Testis (tissue), 3 donors: Measurements from ENCODE around the gene LUZP4. TPM values are rescaled to one million over a fixed set of nuclear protein-coding genes. Genes with fewer than 3 reads are reported as not detected.
"Not testable (repeated sequence)": the region's sequence is repeated elsewhere in the genome, so short reads cannot be mapped to it uniquely, and the experiment has no call there.

Source experiments
- DNase-seq: peaks from one replicate; pipeline ENCODE4 v3.0.0-alpha.2; 2019
- H3K27ac ChIP-seq, 2 donors: fragments of 200-600 bp; sonication (generic); one replicate each; pipeline ENCODE4 v1.5.1; 2019
- H3K27me3 ChIP-seq: fragments of 200-600 bp; sonication (generic); one replicate; pipeline ENCODE4 v1.5.1; 2019
- H3K36me3 ChIP-seq: fragments of 200-600 bp; sonication (generic); one replicate; pipeline ENCODE4 v1.5.1; 2017; ENCODE audit warnings: low read depth; ENCODE audit errors: missing control alignments
- H3K4me1 ChIP-seq: fragments of 200-600 bp; sonication (generic); one replicate; pipeline ENCODE4 v1.5.1; 2019
- H3K4me3 ChIP-seq, 2 donors: fragments of 200-600 bp; sonication (generic); one replicate each; pipeline ENCODE4 v1.5.1; 2017 to 2019
- H3K9me3 ChIP-seq: fragments of 200-600 bp; sonication (generic); one replicate; pipeline ENCODE4 v1.5.1; 2017
- CTCF ChIP-seq, 3 experiments: fragments of 450-650 bp in 2 of 3; fragments of 200-600 bp in 1 of 3; sonication (generic) in 1 of 3; IDR thresholded peaks; one replicate each; pipeline ENCODE4 v1.5.1; 2016 to 2019; ENCODE audit warnings: antibody characterized with exemption in 3 of 3, mild to moderate bottlenecking in 2 of 3, moderate library complexity in 1 of 3
- POLR2A ChIP-seq: fragments of 450-650 bp; IDR thresholded peaks from one replicate; pipeline ENCODE4 v1.6.1; 2017; ENCODE audit warnings: antibody characterized with exemption, mild to moderate bottlenecking, moderate library complexity
- WGBS, 2 donors: methylation state at CpG; one replicate each; pipeline ENCODE4 v1.1.5; 2018; 5-methylcytosine and 5-hydroxymethylcytosine counted together
- intact Hi-C: fragments of 100-400 bp; cut with DNase I; formaldehyde crosslinking; loops from one replicate; pipeline ENCODE4 v1.15.1; 2023; ENCODE audit warnings: low total_unique reads
- polyA plus RNA-seq: library from polyadenylated mRNA; stranded (reverse); fragments of 350-450 nt; fragmentation: Illumina TruSeq; extraction: RNeasy Lipid Tissue Mini Kit (QIAGEN cat#74804); gene quantifications from one replicate; pipeline ENCODE4 v1.2.3, GENCODE V29; 2014; ENCODE audit warnings: low read depth, low replicate concordance; ENCODE audit not compliant: insufficient read depth
- total RNA-seq, 2 donors: library from RNA; depleted of rRNA; stranded (reverse); fragments of >200 nt; gene quantifications; one replicate each; pipeline ENCODE4 v1.2.3, GENCODE V29; 2016

Gene LUZP4
- total and polyA plus RNA-seq, 3 donors from 2014 or later, result 9.4 to 13.7 (median 11.2) TPM

DNA sequence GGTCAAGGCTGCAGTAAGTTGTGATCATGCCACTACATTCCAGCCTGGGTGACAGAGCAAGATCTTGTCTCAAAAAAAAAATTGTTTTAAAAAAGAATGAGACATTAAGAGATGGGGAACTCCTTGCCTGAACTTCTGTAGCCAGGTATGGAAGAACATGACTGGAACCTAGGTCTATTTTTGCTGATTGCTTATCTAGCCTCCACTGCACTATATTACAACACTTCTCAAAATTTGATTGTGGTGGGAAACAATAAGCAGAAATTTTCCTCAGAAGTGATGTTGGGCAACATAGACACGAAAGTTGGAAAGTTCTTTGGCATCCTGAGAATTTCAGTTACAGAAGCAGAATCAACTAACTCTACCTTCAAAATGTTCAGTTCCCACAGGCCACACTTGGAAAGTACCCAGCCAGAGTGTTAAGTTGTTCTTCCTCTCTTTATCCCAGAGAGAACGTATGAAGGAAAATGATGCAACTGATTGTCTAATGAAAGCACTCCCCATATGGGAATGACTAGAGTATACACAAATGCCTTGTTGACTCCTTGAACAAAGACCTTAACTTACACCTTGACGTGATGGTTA, 50.0 kb downstream of the LUZP4 start:
- intact Hi-C loops, result loop anchor here (10.0 kb wide), 1 partner anchor 295 kb away; no protein-coding TSS in a partner anchor
- no peaks in the 10 kb centered on the region for H3K36me3 ChIP-seq
- no peaks in the 10 kb centered on the region for H3K27me3 ChIP-seq
- no peak overlapping the region for H3K27ac ChIP-seq
- no peaks in the 10 kb centered on the region for H3K9me3 ChIP-seq
- WGBS, 2 donors, result 48 to 82% methylated on average over 3 of the region's 3 CpGs
- no peak overlapping the region for H3K4me3 ChIP-seq
- no peak for TF ChIP-seq CTCF (IDR thresholded peaks at IDR 0.05)
- no peak for TF ChIP-seq POLR2A
- no peaks in the 10 kb centered on the region for H3K4me1 ChIP-seq
- DNase-seq, result no peak

DNA sequence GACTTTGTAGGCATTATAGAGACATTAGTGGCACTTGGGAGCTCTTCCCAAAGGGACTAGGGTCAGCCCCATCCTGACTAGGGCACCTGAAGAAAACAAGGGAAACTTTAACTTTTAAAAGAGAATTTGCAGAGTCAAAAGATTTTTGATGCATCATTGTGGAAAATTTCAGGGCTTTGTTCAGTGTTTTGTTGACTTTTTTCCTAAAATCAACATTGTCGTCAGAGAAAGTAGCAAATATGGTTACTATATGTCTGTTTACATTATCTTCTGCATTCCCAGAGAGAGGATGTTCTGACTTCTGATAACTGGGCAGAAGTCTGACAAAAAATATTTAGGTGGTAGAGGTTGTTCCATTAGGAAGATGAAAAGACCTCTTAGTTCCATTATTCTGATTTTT, 51.9 kb downstream of the LUZP4 start:
- DNase-seq, result no peak
- TF ChIP-seq CTCF (IDR thresholded peaks at IDR 0.05), result no peak
- TF ChIP-seq POLR2A, result no peak
- Histone ChIP-seq H3K4me1 (no peaks in the 10 kb centered on the region), H3K27me3 (no peaks in the 10 kb centered on the region), H3K9me3 (no peaks in the 10 kb centered on the region), H3K4me3 (no peak overlapping the region), H3K36me3 (no peaks in the 10 kb centered on the region), H3K27ac (no peak overlapping the region)
- WGBS, 2 donors, result 56 to 65% methylated on average over 1 of the region's 1 CpG
- intact Hi-C loops, result no loop called here

DNA sequence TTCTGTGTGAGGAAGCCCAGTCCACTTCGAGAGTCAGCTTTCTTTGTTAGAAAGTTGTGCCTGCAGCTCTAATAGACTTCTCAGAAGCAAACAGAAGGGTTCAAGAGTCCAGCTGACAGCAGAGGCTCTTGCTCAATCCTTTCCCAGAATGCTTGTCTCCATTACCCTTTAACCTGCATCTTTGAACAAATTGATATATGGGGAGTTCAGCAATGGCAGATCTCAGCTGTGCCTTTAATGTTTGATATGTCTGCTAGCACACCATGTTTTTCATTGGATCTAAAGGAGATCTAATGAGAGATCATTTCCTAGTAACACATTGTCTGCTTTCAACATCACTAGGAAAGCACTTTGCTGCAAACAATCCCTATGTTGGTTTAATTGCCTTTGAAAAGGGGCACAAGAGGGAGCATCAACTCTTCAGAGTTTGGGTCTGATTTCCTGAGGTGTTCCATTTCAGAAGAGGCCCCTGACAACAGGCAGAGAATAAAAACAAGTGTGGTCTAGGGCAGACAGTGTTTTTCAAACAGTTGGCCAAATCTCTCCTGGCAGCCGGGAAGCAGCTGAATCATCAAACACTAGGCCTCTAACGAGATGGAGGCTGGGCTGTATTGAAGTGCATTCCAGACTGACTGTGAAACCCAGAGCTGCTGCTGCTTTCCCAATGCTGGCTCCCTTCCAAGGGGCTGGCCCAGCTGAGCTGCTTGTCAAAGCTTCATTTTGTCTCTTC, 55.5 kb downstream of the LUZP4 start:
- no peaks in the 10 kb centered on the region for H3K9me3 ChIP-seq
- intact Hi-C loops, result no loop called here
- no peak overlapping the region for H3K4me3 ChIP-seq
- TF ChIP-seq POLR2A (no peak), CTCF (IDR thresholded peaks at IDR 0.05) (no peak)
- WGBS, 2 donors, result 27 to 50% methylated on average over 2 to 3 of the region's 3 CpGs
- DNase-seq, result peak; percentile 74
- H3K36me3 ChIP-seq, result no peaks in the 10 kb centered on the region
- H3K27ac ChIP-seq, result peak overlapping the region; percentile 18 to 36
- no peaks in the 10 kb centered on the region for H3K27me3 ChIP-seq
- no peaks in the 10 kb centered on the region for H3K4me1 ChIP-seq

DNA sequence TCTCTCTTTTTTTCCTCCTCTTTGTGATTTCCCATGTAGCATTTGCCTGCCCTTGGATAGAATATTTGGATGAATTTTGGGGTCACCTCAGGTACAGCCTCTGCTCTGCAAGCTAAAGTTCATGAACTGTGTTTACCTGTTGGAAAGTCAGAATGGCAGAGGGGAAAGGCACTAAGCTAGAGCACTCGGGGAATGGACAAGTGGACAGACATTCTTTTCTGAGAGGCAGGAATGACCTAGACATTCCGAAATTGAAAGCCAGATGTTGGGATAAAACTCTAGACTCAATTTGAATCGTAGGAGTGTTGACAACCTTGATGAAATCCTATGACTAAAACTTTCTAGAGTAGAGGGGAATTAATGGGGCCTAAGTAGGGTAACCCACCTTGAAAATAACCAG, 56.1 kb downstream of the LUZP4 start:
- no peaks in the 10 kb centered on the region for H3K27me3 ChIP-seq
- 41 to 52% methylated on average over 3 of the region's 3 CpGs for WGBS, 2 donors
- H3K9me3 ChIP-seq, result no peaks in the 10 kb centered on the region
- no peak overlapping the region for H3K4me3 ChIP-seq
- no peak for DNase-seq
- intact Hi-C loops, result no loop called here
- no peak for TF ChIP-seq POLR2A
- H3K4me1 ChIP-seq, result no peaks in the 10 kb centered on the region
- no peak overlapping the region for H3K27ac ChIP-seq
- H3K36me3 ChIP-seq, result no peaks in the 10 kb centered on the region

- H3K27me3 ChIP-seq, intact Hi-C loops, H3K36me3 ChIP-seq, DNase-seq, H3K4me1 ChIP-seq, H3K27ac ChIP-seq, H3K4me3 ChIP-seq, H3K9me3 ChIP-seq: not testable (repeated sequence)
- WGBS, 2 donors, result 50% methylated on average over 2 of the region's 14 CpGs; no CpG with 5 or more reads in 1 of the 2 donors
Observed at GRCh38 chrX:115346738-115347137, 57.2 kb downstream of the LUZP4 start.
